Measurements from ENCODE around the gene IP6K1. TPM values are rescaled to one million over a fixed set of nuclear protein-coding genes. Genes with fewer than 3 reads are reported as not detected.

Gene IP6K1
- polyA plus RNA-seq, 1 donor (not counting 4 experiments of a cell fraction or from before 2014, with no cell fraction given): 24.5 TPM

DNA sequence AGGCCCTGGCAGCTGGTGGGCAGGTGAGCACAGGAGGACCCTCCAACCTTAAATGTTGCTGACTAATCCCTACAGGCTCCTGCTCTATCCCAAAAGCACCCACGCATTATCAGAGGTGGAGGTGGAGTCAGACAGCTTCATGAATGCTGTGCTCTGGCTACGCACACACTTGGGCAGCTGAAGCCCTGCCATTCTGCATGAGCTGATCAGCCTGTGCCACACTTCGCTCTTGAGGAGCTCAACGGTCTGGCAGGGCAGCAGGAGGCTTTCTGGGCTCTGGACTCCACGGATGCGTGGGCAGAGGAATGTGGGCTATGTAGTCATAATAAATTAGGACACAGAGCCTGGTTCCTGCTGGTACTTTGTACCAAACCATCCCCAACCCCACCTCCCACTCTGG lies 103.2 kb downstream of the IP6K1 start:
- Histone ChIP-seq H3K9ac (ENCODE audit: control insufficient read depth, extremely low read depth, insufficient read depth, low read length) (no peak overlapping the region), H2AFZ (ENCODE audit: control insufficient read depth, low read length) (no peak overlapping the region), H3K4me3 (ENCODE audit: control insufficient read depth in 2 of 3, extremely low read depth in 1 of 3, insufficient read depth in 2 of 3, low read depth in 1 of 3, low read length in 3 of 3) (no peak overlapping the region), H3K27me3 (ENCODE audit: control insufficient read depth, extremely low read depth, insufficient read depth, low read length) (no peaks in the 10 kb centered on the region), H4K20me1 (ENCODE audit: control insufficient read depth, extremely low read depth, insufficient read depth, low read length) (no peaks in the 10 kb centered on the region), H3K36me3 (ENCODE audit: control insufficient read depth in 2 of 2, extremely low read depth in 1 of 2, insufficient read depth in 2 of 2, low read length in 2 of 2) (peaks cover 46 to 48% of the 10 kb centered on the region in 2 experiments), H3K9me3 (ENCODE audit: control insufficient read depth, low read depth, low read length) (no peaks in the 10 kb centered on the region), H3K4me1 (ENCODE audit: control insufficient read depth, extremely low read depth, insufficient read depth, low read length) (no peaks in the 10 kb centered on the region), H3K4me2 (ENCODE audit: control insufficient read depth, extremely low read depth, insufficient read depth, low read depth, low read length) (no peak overlapping the region), H3K27ac (ENCODE audit: control insufficient read depth, insufficient read depth, low read length) (no peak overlapping the region), H3K79me2 (ENCODE audit: control insufficient read depth, insufficient read depth, low read length) (no peaks in the 10 kb centered on the region), H3K9me1 (ENCODE audit: control insufficient read depth, extremely low read depth, insufficient read depth, low read length) (no peaks in the 10 kb centered on the region)
- DNase-seq (ENCODE audit: low read depth, low spot score) (no peak), FAIRE-seq (no peak)
- TF ChIP-seq CTCF (optimal IDR thresholded peaks at IDR 0.05 in 1 of 3, IDR thresholded peaks at IDR 0.05 in 1 of 3, conservative IDR thresholded peaks at IDR 0.05 in 1 of 3; ENCODE audit: extremely low read depth in 1 of 3, insufficient read depth in 2 of 3, low read length in 3 of 3) (no peak), EZH2 (IDR thresholded peaks at IDR 0.05; ENCODE audit: low read length) (no peak)
- dilution Hi-C loops (cut with MboI; ENCODE audit: extremely low pct_ligation_motif_present, low sequenced_read_pairs): no loop called here

DNA sequence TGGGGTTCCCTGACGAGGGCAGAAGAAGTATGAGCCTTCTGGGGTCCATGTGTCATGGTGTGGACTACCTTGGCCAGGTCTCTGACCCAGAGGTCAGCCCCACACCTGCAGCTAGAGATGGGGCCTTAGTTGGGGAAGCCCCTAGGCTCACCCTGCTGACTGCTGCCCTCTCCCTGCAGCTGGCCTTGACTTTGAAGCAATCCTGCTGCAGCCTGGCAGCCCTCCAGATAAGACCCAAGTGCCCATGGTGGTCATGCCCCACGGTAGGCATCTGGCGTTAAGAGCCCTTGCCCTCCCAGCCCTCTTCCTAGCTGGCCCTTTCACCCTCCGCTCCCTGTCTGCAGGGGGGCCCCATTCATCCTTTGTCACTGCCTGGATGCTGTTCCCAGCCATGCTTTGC lies 104.8 kb downstream of the IP6K1 start:
- FAIRE-seq: no peak
- Histone ChIP-seq H3K4me3 (ENCODE audit: control insufficient read depth in 2 of 3, extremely low read depth in 1 of 3, insufficient read depth in 2 of 3, low read depth in 1 of 3, low read length in 3 of 3) (no peak overlapping the region), H3K79me2 (ENCODE audit: control insufficient read depth, insufficient read depth, low read length) (peaks cover 6% of the 10 kb centered on the region), H3K4me1 (ENCODE audit: control insufficient read depth, extremely low read depth, insufficient read depth, low read length) (no peaks in the 10 kb centered on the region), H4K20me1 (ENCODE audit: control insufficient read depth, extremely low read depth, insufficient read depth, low read length) (no peaks in the 10 kb centered on the region), H2AFZ (ENCODE audit: control insufficient read depth, low read length) (no peak overlapping the region), H3K4me2 (ENCODE audit: control insufficient read depth, extremely low read depth, insufficient read depth, low read depth, low read length) (no peak overlapping the region), H3K9ac (ENCODE audit: control insufficient read depth, extremely low read depth, insufficient read depth, low read length) (no peak overlapping the region), H3K9me3 (ENCODE audit: control insufficient read depth, low read depth, low read length) (no peaks in the 10 kb centered on the region), H3K9me1 (ENCODE audit: control insufficient read depth, extremely low read depth, insufficient read depth, low read length) (no peaks in the 10 kb centered on the region), H3K27ac (ENCODE audit: control insufficient read depth, insufficient read depth, low read length) (no peak overlapping the region), H3K27me3 (ENCODE audit: control insufficient read depth, extremely low read depth, insufficient read depth, low read length) (no peaks in the 10 kb centered on the region), H3K36me3 (ENCODE audit: control insufficient read depth in 2 of 2, extremely low read depth in 1 of 2, insufficient read depth in 2 of 2, low read length in 2 of 2) (peaks cover 54 to 64% of the 10 kb centered on the region in 2 experiments)
- TF ChIP-seq EZH2 (IDR thresholded peaks at IDR 0.05; ENCODE audit: low read length) (no peak), CTCF (optimal IDR thresholded peaks at IDR 0.05 in 1 of 3, IDR thresholded peaks at IDR 0.05 in 1 of 3, conservative IDR thresholded peaks at IDR 0.05 in 1 of 3; ENCODE audit: extremely low read depth in 1 of 3, insufficient read depth in 2 of 3, low read length in 3 of 3) (no peak)
- dilution Hi-C loops (cut with MboI; ENCODE audit: extremely low pct_ligation_motif_present, low sequenced_read_pairs): no loop called here
- DNase-seq (ENCODE audit: low read depth, low spot score): no peak
